Measurements from ENCODE around the gene CXCL8.
"Not testable (repeated sequence)": the region's sequence is repeated elsewhere in the genome, so short reads cannot be mapped to it uniquely, and the experiment has no call there.

Gene CXCL8

DNA sequence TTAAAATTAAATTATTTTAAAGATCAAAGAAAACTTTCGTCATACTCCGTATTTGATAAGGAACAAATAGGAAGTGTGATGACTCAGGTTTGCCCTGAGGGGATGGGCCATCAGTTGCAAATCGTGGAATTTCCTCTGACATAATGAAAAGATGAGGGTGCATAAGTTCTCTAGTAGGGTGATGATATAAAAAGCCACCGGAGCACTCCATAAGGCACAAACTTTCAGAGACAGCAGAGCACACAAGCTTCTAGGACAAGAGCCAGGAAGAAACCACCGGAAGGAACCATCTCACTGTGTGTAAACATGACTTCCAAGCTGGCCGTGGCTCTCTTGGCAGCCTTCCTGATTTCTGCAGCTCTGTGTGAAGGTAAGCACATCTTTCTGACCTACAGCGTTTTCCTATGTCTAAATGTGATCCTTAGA is at the start of gene CXCL8:
CXCL8 (plus strand) TSS at position 217 of the 426 bp plus-strand sequence; CDS start at position 307, 90 bp downstream.
- no peak for DNase-seq

DNA sequence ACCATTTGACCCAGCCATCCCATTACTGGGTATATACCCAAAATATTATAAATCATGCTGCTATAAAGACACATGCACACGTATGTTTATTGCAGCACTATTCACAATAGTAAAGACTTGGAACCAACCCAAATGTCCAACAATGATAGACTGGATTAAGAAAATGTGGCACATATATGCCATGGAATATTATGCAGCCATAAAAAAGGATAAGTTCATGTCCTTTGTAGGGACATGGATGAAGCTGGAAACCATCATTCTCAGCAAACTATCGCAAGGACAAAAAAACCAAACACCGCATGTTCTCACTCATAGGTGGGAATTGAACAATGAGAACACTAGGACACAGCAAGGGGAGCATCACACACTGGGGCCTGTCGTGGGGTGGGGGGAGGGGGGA is 49.2 kb upstream of the CXCL8 start:
- not testable (repeated sequence) for DNase-seq

DNA sequence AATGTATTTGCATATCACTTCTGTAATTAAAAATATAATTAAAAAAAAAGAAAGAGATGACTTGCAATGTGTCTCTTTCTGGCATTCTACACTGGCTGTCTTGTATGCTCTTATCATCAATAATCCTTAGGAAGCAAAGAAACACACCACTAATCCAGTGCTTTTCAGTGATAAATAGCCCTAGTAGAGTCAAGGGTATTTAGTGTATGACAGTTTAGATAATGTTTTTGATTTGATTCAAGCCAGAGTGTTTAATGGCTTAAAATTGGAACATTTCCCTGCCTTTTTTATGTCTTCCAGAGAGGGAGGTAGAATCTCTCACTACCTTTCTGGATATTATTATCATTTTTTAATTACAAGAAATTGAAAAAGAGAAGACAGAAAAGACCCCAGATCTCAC is 48.6 kb upstream of the CXCL8 start:
- no peak for DNase-seq

DNA sequence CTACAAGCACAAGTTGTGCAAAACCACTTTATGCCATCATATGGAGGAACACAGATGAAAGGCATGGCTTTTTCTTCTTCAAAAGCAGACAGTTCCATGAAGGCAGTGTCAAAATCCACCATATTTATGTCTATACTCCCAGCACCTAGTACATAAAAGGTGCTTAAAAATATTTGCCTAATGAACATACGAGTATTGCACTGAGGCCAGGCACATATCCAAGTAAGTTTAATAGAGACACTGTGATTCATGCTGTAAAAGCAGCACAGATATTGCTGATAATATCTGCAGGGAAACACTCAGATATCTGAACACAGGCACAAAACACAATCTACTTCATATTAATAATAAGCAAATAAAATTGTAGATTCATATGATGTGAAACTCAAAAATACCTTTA is 48.1 kb upstream of the CXCL8 start:
- DNase-seq: no peak

DNA sequence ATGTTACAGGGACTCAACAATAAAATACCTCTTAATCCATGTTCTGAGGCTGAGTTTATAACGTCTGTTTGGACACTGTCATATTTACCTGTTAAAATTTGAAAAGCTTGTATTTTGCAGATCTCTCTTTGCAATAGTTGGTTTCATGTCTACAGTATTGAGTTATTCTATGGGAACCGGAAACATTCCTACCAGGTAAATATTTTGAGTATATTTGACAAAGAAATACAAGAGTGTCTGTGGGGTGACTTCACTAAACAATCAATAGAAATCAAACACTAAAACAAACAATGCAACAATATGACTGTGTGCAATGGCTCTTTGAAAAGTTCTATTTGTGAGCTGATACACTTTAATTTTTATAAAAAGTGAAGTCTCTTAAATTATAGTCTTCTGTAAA is 47.7 kb upstream of the CXCL8 start:
- no peak for DNase-seq

DNA sequence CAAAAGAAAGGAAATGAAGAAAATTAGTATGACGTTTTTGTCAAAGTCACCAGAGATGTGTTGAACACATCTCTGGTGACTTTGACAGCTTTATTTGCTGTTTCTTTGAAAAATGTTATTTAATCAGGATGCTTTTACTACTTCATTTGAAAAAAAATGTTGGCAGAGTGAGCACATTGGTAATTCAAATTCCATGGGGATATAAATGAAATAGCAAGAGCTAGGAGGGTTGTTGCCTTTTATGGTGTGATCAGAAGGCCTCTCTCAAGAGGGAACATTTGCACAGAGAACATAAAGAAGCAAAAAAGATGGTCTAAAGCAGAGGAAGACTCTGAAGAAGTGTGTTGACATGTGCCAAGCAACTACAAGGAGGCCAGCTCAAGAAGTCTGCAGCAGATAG is 46.6 kb upstream of the CXCL8 start:
- no peak for DNase-seq

DNA sequence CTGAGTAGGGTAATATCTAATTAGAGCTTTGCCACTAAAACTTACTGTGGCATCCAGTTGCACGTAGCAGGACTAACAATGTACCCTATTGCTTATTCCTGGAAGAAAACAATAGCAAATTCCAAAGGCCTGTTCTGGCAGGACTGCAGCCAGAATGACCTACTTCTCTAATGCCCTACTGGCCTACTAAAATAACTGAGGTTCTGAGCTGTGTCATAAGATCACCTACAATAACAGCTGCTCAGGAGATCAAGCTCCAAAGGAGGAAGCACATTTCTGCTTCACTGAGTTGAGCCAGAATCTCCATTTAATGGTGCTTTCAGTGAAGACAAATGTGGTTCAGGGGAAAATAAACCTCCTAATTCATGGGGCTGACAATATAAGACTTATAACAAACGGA is 42.2 kb upstream of the CXCL8 start:
- DNase-seq: no peak

DNA sequence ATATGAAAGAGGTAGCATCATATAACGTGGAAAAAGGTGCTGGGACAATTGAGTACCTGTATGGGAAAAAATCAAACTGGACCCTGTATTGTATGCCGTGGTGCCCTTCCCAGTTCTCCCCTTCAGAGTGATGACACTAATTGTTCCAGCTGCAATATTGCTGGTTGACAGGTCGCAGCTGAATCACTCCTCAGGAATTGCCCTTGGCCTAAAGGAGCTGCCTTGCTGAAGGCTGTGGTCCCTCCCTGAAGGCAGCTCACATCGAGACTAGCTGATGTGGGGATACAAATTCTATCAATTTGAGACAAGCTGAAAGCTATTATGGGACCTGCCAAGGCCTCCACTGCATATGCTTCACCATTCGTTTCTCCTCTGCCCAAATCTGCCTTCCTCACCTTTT is 39.3 kb upstream of the CXCL8 start:
- no peak for DNase-seq

DNA sequence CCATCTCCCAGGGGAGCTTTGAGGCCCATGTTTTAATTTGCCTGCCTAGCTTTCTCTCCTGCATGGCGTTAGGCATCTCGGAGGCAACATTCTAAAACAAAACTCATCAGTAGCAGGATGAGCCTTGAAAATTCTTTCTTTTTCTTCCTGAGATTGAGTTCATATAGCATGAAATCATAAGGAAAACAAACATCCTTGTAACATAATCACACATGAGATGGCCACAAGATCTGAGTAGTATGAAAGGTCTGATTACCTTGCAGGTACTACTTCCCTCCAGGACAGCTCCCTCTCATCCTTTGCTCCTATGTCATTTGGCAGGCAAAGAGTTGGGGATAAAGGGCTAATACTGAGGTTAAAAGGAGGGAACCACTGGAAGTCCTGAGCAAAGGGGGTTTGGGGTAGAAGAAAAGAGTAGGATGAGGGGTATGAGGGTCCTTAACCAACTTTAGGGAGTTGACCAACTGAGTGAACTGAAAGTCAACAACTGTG is 37.5 kb upstream of the CXCL8 start:
- no peak for DNase-seq

DNA sequence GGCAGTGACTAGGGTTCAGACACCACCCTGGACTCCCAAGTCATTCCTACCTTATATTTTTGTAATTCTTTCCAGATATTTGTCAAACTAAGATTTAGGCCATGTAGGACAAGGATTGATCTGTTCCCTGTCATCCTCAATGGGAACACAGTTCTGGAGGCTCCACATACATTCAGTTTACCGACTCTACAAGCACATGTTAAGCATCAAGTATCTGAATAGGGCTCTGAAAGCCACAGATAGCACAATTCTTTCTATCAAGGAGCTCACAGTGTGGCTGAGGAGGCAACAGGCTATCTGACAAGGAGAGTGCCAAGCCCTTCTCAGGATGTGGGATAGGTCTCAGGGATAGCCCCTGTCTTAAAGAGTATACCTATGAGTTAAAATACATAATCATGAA is 37.0 kb upstream of the CXCL8 start:
- DNase-seq: no peak

DNA sequence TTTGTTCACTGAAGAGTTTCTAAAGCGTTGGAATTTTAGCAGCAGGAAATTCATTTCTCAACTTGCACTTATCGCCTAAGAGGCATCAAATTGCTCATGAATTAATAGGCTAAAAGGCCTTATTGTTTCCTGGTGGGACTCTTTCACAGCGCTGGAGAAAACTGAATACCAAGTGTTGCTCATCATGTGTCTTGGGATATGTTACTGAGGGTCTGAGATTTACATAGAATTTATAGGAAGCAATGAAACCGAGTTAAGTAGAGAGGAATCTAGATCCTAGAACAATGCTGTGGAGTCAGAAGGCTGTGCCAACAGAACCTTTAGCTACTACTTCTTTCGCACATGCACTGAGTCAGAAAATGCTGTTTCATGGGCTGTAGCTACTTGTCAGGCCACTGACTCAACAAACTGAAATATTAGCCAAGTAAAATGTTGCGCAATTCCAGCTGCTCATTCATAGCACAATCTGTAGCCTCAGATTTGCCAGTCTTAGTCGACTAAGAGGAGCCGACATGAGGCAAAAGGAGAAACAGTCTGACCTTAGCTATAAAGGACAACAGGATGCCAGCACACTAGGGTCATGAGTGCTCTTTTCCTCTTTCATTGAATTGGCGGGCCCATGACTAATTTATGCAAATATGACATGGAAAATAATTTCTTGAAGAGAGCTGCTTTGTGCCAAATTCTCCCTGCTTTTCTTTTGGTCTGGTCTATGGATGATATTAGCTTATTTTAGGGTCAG is 35.9 kb upstream of the CXCL8 start:
- DNase-seq: no peak

DNA sequence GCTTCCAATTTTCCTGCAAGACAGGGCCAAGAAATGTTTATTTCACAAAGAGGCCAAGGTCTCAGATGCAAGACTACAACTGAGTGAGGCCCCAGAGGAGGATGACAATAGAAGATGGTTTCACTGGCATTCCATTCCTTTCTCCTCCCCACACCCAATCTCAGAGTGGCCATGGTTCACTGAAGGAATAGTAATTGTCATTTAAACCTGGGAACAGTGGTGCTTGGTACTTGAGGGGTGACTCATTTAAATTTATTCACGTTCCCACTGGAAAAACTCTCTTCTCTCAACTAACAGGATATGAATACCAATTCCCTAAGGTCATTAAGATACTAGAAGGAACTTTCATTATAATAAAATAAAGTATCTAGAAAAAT is 35.3 kb upstream of the CXCL8 start:
- DNase-seq: no peak

DNA sequence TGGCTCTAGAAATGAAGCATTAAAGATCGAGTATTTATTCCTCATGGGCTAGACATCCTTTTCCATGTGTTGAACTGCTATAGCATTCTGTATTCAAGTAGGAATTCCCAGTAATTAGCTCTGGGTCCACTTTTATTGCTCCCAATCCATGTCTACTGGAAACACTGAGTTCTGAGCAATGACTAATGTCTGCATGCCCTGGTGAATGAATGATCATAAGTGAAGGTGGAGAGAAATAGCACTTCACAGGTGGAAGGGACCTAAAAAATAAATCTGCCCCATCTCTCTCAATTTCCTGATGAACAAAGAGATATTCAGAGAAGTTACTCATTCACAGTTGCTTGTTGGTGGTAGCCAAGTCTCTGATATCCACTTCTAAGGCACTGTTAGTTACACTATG is 34.6 kb upstream of the CXCL8 start:
- DNase-seq: no peak

DNA sequence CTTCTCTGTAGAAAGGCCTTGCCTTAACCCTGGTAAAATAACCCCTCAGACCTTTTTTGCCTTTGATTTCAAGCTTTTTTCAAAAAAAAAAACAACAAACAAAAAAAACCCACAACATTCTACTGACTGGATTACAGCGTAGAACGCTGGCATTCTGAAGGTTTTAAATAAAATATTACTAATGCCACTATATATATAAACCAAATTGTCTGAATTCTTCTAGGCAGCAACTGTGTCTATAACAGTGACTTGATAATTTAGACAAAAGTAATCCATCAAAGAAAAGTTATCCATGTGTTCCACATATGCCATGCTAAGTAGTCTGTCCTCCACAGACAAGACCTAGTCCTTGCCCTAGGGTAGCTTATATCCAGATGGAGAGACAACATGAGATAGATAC is 33.6 kb upstream of the CXCL8 start:
- DNase-seq: no peak

DNA sequence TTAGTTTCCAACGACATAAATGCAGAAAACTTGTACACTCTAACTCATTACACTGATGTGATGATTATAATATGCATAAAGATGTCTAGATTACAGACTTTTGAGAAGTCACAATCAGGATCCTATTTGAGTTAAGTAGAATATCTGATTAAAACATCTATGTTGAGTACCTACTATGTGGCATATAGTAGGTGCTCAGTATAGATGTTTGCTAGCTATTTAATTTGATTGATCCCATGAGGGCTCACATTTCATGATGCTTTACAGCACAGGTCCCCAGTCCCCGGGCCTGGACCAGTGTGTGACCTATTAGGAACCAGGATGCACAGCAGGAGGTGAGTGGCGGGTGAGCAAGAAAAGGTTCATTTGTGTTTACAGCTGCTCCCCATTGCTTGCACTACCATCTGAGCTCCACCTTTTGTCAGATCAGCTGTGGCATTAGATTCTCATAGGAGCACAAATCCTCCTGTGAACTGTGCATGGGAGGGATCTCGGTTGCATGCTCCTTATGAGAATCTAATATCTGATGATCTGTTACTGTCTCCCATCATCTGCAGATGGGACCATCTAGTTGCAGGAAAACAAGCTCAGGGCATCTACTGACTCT is 33.0 kb upstream of the CXCL8 start:
- DNase-seq: no peak

DNA sequence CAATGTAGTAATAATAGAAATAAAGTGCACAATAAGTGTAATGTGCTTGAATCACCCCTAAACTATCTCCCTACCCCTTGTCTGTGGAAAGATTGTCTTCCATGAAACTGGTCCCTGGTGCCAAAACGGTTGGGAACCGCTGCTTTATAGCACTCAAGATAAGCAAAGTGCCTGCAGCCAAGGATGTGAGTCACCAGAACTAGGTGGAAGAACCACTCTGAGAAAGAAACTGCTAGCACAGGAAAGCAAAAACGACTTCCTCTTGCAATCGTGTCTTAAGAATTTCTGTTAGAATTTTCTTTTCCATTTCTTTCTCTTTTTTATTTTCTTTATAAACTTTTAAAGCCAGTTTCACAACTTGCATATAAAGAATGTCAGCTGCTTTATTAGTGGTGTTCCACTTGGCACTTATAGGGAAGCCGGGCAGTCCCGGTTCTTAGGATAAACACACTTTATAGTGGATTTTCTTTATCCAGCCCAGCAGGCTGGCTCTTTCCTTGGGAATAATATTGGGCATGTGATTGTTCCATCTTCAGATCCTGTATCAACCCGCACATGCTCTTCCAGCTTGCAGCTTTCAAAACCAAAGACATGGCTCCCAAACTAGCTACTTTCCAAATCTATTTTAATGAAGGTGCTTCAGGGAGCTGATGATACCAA is 32.3 kb upstream of the CXCL8 start:
- no peak for DNase-seq

DNA sequence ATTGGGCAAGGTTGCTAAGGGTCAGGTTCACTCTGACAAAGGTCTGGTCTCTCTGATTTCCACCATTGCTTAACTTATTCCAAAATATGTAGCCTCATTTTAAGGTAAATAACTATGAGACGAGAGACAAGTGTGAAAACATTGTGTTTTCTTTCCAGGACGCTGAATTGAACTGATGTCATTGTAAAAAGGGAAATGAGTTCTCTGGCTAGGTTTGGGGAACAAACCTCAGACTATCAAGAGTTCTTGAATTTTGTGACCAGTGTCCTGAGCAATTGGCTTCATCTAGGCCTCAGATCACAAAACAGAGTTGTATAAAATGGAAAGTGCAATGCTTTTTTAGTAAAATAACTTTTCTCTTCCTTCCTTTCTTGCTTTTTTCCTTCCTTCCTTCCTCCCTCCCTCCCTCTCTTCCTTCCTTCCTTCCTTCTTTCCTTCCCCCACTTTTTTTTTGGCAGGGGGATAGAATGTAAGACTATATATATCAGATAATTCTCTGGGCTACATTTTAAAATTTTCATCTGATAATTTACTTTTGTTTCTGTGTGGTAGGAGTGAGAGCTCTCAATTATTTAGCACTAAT is 30.8 kb upstream of the CXCL8 start:
- no peak for DNase-seq

DNA sequence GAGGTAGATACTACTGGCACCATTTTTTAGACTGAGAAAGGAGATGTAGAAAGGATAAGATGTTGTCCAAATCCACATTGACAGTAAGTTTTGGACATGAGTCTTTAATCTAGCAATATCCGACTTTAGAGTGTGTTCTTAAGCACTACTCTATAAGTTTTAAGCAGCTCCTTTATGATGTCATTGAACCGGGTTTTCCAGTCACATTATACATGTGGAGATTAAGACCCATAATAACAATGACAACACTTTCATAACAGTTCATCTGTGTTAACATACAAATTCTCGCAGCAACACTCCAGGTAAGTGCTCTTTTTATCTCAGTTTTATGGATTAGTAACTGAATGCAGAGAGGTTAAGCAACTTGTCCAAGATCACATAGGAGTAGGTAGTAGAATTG is 30.3 kb upstream of the CXCL8 start:
- DNase-seq: no peak

DNA sequence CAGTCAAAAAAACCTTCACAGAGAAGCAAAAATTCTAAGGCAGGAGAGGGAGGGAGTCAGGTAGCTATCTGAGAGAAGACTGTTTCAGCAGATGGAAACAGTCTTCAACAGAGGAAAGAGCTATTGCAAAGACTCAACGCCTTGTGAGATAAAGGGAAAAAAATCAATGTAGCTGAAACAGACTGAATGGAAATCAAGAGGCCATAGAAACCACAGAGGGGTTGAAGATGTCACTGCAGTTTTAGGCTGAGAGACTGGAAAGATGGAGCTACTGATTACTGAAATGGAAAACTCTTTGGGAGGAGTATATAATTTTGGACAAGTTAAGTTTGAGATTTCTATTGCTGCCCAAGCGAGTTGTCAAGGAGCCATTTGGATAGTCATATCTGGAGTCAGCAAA is 28.4 kb upstream of the CXCL8 start:
- no peak for DNase-seq

DNA sequence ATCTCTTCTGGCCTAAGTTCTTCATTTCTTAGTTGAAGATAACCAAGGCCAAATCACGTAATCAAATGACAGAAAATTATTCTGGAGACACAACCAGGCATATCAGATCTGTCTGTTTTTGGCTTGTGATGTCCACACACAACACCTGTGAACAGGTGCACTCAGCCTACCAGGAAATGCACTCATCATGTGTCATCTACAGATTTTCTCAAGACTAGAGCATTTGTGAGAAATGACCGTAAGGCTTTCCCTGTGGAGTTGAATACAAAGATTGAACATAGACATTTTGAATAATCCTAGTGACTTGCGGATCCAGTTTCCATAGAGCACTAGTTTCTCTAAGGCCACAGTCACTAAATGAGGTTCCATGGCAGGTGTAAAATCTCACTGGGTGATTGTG is 26.7 kb upstream of the CXCL8 start:
- no peak for DNase-seq

DNA sequence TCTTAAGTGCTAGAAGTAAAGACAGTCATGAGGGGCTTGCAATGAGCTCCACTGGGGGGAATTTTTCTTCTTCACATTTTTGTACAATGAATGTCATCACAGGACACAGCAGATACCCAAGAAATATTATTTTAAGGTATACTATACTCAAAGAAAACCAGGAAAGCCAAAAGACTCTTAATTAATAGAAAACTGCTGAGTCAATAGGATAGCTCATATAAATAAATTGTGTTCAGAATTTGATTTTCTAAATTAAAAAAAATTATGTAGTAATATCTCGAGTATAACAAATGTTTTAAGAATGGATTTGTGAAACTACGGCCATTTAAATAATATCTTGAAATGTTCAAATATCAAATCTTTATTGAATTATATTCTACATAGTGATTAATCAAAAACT is 25.7 kb upstream of the CXCL8 start:
- DNase-seq: no peak

DNA sequence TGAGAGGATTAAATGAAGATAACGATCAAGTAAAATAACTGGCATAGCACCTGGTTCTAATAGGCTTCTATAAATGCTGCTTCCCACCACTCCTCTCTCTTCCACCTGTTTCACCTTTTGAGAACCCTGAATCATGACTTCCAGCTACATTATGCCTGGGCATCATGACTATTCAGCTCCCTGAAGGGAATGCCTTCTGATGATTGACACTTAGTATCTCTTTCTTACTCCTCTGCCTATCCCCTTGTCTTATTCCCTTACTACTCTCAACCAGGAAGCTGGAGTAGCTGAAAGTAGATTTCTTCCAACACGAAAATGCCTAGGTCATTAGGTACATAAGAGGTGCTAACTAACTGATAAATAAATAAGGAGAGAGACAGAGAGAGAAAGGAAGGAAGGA is 24.7 kb upstream of the CXCL8 start:
- no peak for DNase-seq

DNA sequence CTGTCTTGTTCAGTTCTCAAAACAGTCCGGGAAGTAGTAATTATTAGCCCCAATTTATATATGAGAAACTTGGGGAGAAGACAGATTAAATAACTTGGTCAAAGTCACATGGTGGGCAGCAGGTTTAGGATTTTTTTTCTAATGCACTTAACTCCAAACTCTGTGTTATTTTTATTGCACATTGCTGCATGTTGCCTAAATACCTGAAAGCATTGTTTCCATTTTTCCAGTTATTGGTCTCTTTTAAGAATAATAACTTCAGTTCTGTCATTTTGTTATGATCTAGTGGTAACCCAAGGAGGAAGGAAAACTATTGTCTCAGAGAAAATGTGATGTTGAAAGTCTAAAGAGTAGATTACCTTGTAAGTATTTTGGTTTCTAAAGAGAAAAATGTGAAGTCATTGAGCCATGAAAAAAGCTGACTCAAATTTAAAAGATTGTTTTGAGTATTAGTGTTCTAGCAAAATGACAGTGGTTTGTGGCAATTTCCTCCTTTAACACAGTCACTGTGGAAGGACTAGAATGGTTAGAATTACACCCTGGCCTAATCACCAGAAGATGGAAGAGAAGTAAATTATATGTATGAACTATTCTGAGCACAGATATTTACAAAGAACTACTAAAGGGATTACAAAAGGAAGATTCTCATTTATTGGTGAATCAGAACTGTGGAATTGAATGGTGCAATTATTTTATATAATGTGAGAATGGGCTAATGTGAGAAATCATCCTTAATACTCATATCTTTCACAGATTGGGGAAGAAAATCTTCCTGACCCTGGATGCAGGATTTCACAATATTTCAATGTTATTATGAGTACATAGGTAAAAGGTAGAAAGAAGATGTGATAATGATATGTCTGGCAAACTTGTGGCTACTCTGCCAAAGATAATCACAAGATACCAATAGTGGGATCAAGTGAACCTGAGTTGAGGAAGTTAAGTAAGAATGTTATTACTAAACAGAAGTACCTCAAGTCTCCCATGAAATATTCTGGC is 21.7 kb upstream of the CXCL8 start:
- DNase-seq: no peak
